K562 (cell line): ENCODE data around the gene CCDC117. TPM values are rescaled to one million over a fixed set of nuclear protein-coding genes. Genes with fewer than 3 reads are reported as not detected.

Source experiments
- ATAC-seq: fragments of 200-7000 bp; cut with Tn5 transposase; 3 replicates; pipeline ENCODE4 v1.9.1; 2020; ENCODE audit warnings: moderate library complexity
- BruUV-seq: library from RNA; stranded (reverse); fragments of 400-500 nt; replicated peaks from 2 replicates; lab custom pipeline; 2021; lab: Mats Ljungman, UMichigan
- CTCF ChIA-PET: fragments of 300-600 bp; formaldehyde crosslinking; extraction: SDS; loops from one replicate; lab custom pipeline; 2021; ENCODE audit warnings: low intra/inter-chr PET ratio; lab: Yijun Ruan, JAX
- POLR2A ChIA-PET: fragments of 300-600, 350-650 bp; sonication (Branson Sonifier 250); formaldehyde crosslinking; extraction: SDS; loops from one replicate; lab custom pipeline; 2021; ENCODE audit warnings: antibody characterized with exemption, inconsistent platforms; lab: Yijun Ruan, JAX
- DNase-seq, 4 experiments: peaks; one replicate each; pipeline versions ENCODE4 v3.0.0 to v3.0.0-alpha.2; 2011 to 2018; ENCODE audit warnings: low spot score in 3 of 4, mixed read lengths in 3 of 4; ENCODE audit errors: extremely low read depth in 1 of 4
- FAIRE-seq: peaks from 2 replicates; lab custom pipeline; 2011; peaks lifted over from hg19 to GRCh38; lab: Jason Lieb, UNC
- H2AFZ ChIP-seq: 2 replicates; pipeline ENCODE4 v1.6.0; 2011; ENCODE audit warnings: low read depth, low read length, control low read depth, inconsistent platforms
- H3K27ac ChIP-seq: fragments of 200-600 bp; 3 replicates; pipeline ENCODE4 v1.8.0; 2011; ENCODE audit warnings: low read depth, mild to moderate bottlenecking, control low read depth, inconsistent platforms, low read length, moderate library complexity, mixed read lengths; ENCODE audit errors: extremely low read depth
- H3K27me3 ChIP-seq, 2 experiments: fragments of 300-600 bp in 1 of 2; 2 replicates in 1 of 2; 3 replicates in 1 of 2; pipeline versions ENCODE4 v1.6.0 to v1.8.0; 2011; ENCODE audit warnings: inconsistent platforms in 2 of 2, low read length in 2 of 2, mild to moderate bottlenecking in 1 of 2, mixed read lengths in 1 of 2, moderate library complexity in 1 of 2; ENCODE audit not compliant: control insufficient read depth in 2 of 2, insufficient read depth in 2 of 2
- H3K36me3 ChIP-seq: fragments of 300-600 bp; 3 replicates; pipeline ENCODE4 v1.8.0; 2011; ENCODE audit warnings: mild to moderate bottlenecking, low read length, inconsistent platforms; ENCODE audit not compliant: control insufficient read depth, insufficient read depth
- H3K4me1 ChIP-seq, 2 experiments: fragments of 200-600 bp in 1 of 2; replicated peaks in 1 of 2; 2 replicates in 1 of 2; 3 replicates in 1 of 2; pipeline versions ENCODE4 v1.5.1 to v1.8.0; 2011; ENCODE audit warnings: inconsistent platforms in 2 of 2, low read length in 2 of 2, mild to moderate bottlenecking in 1 of 2, mixed read lengths in 1 of 2, moderate library complexity in 1 of 2; ENCODE audit not compliant: control insufficient read depth in 2 of 2, insufficient read depth in 2 of 2
- H3K4me2 ChIP-seq: 2 replicates; pipeline ENCODE4 v1.6.1; 2011; ENCODE audit warnings: low read length, control low read depth, inconsistent platforms, mixed read lengths; ENCODE audit not compliant: insufficient read depth
- H3K4me3 ChIP-seq: fragments of 200-600 bp; sonication (generic), shearing (Covaris generic); 2 replicates; pipeline ENCODE4 v1.5.1; 2016; ENCODE audit warnings: control low read depth, inconsistent platforms
- H3K79me2 ChIP-seq: fragments of 200-600 bp; 3 replicates; pipeline ENCODE4 v1.8.0; 2011; ENCODE audit warnings: low read length, inconsistent platforms; ENCODE audit not compliant: control insufficient read depth, insufficient read depth
- H3K9ac ChIP-seq, 2 experiments: 2 replicates each; pipeline versions ENCODE4 v1.6.0 to v1.6.1; 2011; ENCODE audit warnings: low read depth in 2 of 2, low read length in 2 of 2, control low read depth in 1 of 2, inconsistent platforms in 1 of 2, mild to moderate bottlenecking in 1 of 2, mixed read lengths in 1 of 2; ENCODE audit not compliant: insufficient read depth in 1 of 2
- H3K9me1 ChIP-seq: one replicate; pipeline ENCODE4 v1.6.0; 2011; ENCODE audit warnings: inconsistent platforms, mild to moderate bottlenecking, low read length, moderate library complexity; ENCODE audit not compliant: control insufficient read depth, insufficient read depth
- H3K9me3 ChIP-seq: replicated peaks from 2 replicates; pipeline ENCODE4 v1.5.1; 2011; ENCODE audit warnings: low read depth, low read length, inconsistent platforms; ENCODE audit not compliant: control insufficient read depth, insufficient read depth
- H4K20me1 ChIP-seq: replicated peaks from 2 replicates; pipeline ENCODE4 v1.6.1; 2011; ENCODE audit warnings: low read length, inconsistent platforms, mixed read lengths; ENCODE audit not compliant: control insufficient read depth, insufficient read depth
- CBX8 ChIP-seq: fragments of 200-600 bp; sonication (generic); IDR thresholded peaks from 2 replicates; pipeline ENCODE4 v1.6.1; 2012; ENCODE audit warnings: borderline replicate concordance, mixed run types, low read depth, mild to moderate bottlenecking, moderate library complexity, mixed read lengths, low read length, control low read depth, inconsistent platforms; ENCODE audit not compliant: poor library complexity, severe bottlenecking; ENCODE audit errors: extremely low read depth
- CEBPZ ChIP-seq: fragments of 150-350 bp; IDR thresholded peaks from 2 replicates; pipeline ENCODE4 v1.6.1; 2014; ENCODE audit warnings: low read depth, mild to moderate bottlenecking, low read length, borderline replicate concordance
- EHMT2 ChIP-seq: fragments of 450-650 bp; IDR thresholded peaks from 2 replicates; pipeline ENCODE4 v1.6.1; 2018; ENCODE audit warnings: antibody characterized with exemption
- RFX7 ChIP-seq: fragments of 250-450 bp; sonication (Bioruptor Pico); IDR thresholded peaks from 2 replicates; pipeline ENCODE4 v1.5.1; 2021; ENCODE audit warnings: mild to moderate bottlenecking
- SNIP1 ChIP-seq: fragments of 450-650 bp; IDR thresholded peaks from 2 replicates; pipeline ENCODE4 v1.7.1; 2017; ENCODE audit warnings: low read depth, mild to moderate bottlenecking
- SNRNP70 ChIP-seq: fragments of 200-400 bp; formaldehyde crosslinking; optimal IDR thresholded peaks from 2 replicates; pipeline ENCODE3; 2017; ENCODE audit warnings: low read depth, low read length
- TGIF2 ChIP-seq: sonication (generic); formaldehyde crosslinking; IDR thresholded peaks from 2 replicates; pipeline ENCODE4 v1.8.1; 2022; ENCODE audit warnings: mild to moderate bottlenecking, missing genetic modification reagents, moderate library complexity
- ZBED1 ChIP-seq: IDR thresholded peaks from 2 replicates; pipeline ENCODE4 v1.6.1; 2014
- ZNF639 ChIP-seq, 2 experiments: fragments of 200-800 bp in 1 of 2; sonication (Bioruptor generic) in 1 of 2; sonication (generic) in 1 of 2; formaldehyde crosslinking in 1 of 2; IDR thresholded peaks in 1 of 2; conservative IDR thresholded peaks in 1 of 2; 2 replicates each; pipeline versions ENCODE4 v1.5.0 to v1.6.1; 2016 to 2020; ENCODE audit warnings: missing compliant biosample characterization in 1 of 2, missing genetic modification characterization in 1 of 2, missing genetic modification reagents in 1 of 2
- ZNF644 ChIP-seq: fragments of 200-800 bp; sonication (Bioruptor generic); IDR thresholded peaks from 2 replicates; pipeline ENCODE4 v1.6.1; 2016; ENCODE audit warnings: low read depth, missing genetic modification characterization, missing compliant biosample characterization
- WGBS: fragments of 100-300 bp; shearing (Covaris generic); methylation state at CpG from one replicate; pipeline ENCODE4 v1.1.6; 2016; ENCODE audit warnings: low coverage, mixed read lengths; ENCODE audit not compliant: insufficient coverage; ENCODE audit errors: missing lambda C conversion rate; 5-methylcytosine and 5-hydroxymethylcytosine counted together
- in situ Hi-C: fragments of 300-500 bp; cut with MboI; formaldehyde crosslinking; loops from 4 replicates; pipeline ENCODE4 v1.15.0; 2018; ENCODE audit warnings: inconsistent platforms, mixed read lengths
- intact Hi-C: fragments of 100-400 bp; cut with micrococcal nuclease; formaldehyde crosslinking; loops from 2 replicates; pipeline ENCODE4 v1.14.2; 2022
- polyA plus RNA-seq, 8 experiments: library from polyadenylated mRNA; depleted of rRNA in 4 of 8; stranded (reverse) in 5 of 8; unstranded in 3 of 8; fragments of >200 nt; fragmentation: Nextera tagmentation in 2 of 8; fragmentation: Illumina TruSeq in 1 of 8; extraction: Ambion mirVana in 2 of 8; extraction: Trizol in 1 of 8; gene quantifications; 2 replicates each; pipeline versions ENCODE4 v1.2.1 to v1.2.3, GENCODE V29; 2011 to 2014; ENCODE audit warnings: inconsistent platforms in 1 of 8, missing spikeins in 1 of 8
- total RNA-seq, 7 experiments: library from RNA; depleted of rRNA in 6 of 7; stranded (reverse); fragments of >200 nt in 6 of 7; fragmentation: Illumina TruSeq in 2 of 7; extraction: Trizol in 2 of 7; gene quantifications; 2 replicates each; pipeline versions ENCODE4 v1.2.1 to v1.2.3, GENCODE V29; 2011 to 2021; ENCODE audit warnings: low replicate concordance in 1 of 7

CCDC117 gene
- total and polyA plus RNA-seq, 9 of the 15 experiments (the other 6 are each of a cell fraction or from before 2014, with no cell fraction given): 5.7 to 23.3 (median 15.8) TPM

- in situ Hi-C loops (no loop called here), intact Hi-C loops (no loop called here)
- H3K9me1 ChIP-seq: no peaks in the 10 kb centered on the region
- H3K4me1 ChIP-seq: peaks cover 7 to 18% of the 10 kb centered on the region in 2 experiments; a peak in 3 of 5 replicates
- no peak overlapping the region for H3K4me3 ChIP-seq
- POLR2A ChIA-PET: interaction anchor here (0.6 to 2.3 kb wide), 5 partner anchors 12 to 765 kb away, joined by 3 to 7 read pairs (median 3); partner anchors contain the start of genes CHEK2 and XBP1
- no TSS peak for BruUV-seq
- ATAC-seq (no peak), FAIRE-seq (no peak), DNase-seq (no peak)
- no peaks in the 10 kb centered on the region for H3K36me3 ChIP-seq
- no peak overlapping the region for H3K27ac ChIP-seq
- H3K79me2 ChIP-seq: no peaks in the 10 kb centered on the region
- H3K9me3 ChIP-seq: no peaks in the 10 kb centered on the region
- H3K27me3 ChIP-seq: no peaks in the 10 kb centered on the region
- no peak overlapping the region for H3K9ac ChIP-seq
- no peaks in the 10 kb centered on the region for H4K20me1 ChIP-seq
- no peak overlapping the region for H2AFZ ChIP-seq
- CTCF ChIA-PET: no interaction called here
- H3K4me2 ChIP-seq: no peak overlapping the region
- TF ChIP-seq ZNF644 (tag): no peak
- WGBS: 66% methylated on average over 4 of the region's 6 CpGs
These were observed 42.6 kb downstream of the CCDC117 start for GRCh38 chr22:28815111-28815510.

GRCh38 chr22:28815729-28816128, 43.2 kb downstream of the CCDC117 start:
- Histone ChIP-seq H3K36me3 (no peaks in the 10 kb centered on the region), H3K4me3 (no peak overlapping the region), H3K79me2 (no peaks in the 10 kb centered on the region), H2AFZ (no peak overlapping the region), H3K27me3 (no peaks in the 10 kb centered on the region), H3K9me1 (no peaks in the 10 kb centered on the region), H3K9ac (no peak overlapping the region), H3K9me3 (no peaks in the 10 kb centered on the region), H3K4me1 (peaks cover 7 to 15% of the 10 kb centered on the region in 2 experiments; a peak in 3 of 5 replicates), H4K20me1 (no peaks in the 10 kb centered on the region), H3K27ac (no peak overlapping the region), H3K4me2 (no peak overlapping the region)
- FAIRE-seq: no peak
- POLR2A ChIA-PET: interaction anchor here (0.6 to 1.9 kb wide), 2 partner anchors 15 to 30 kb away, joined by 3 to 7 read pairs; partner anchors contain the start of gene XBP1
- in situ Hi-C loops: no loop called here
- intact Hi-C loops: no loop called here
- no peak for ATAC-seq
- 80% methylated on average over 5 of the region's 6 CpGs for WGBS
- no TSS peak for BruUV-seq
- DNase-seq: no peak
- CTCF ChIA-PET: no interaction called here
- no peak for TF ChIP-seq CBX8
- TF ChIP-seq CEBPZ: no peak
- TF ChIP-seq SNIP1: no peak
- no peak for TF ChIP-seq TGIF2
- TF ChIP-seq RFX7 (CRISPR knock-in tag): no peak
- TF ChIP-seq ZBED1: no peak
- TF ChIP-seq SNRNP70: no peak
- no peak for TF ChIP-seq EHMT2
- no peak for TF ChIP-seq ZNF639 (CRISPR knock-in tag; conservative IDR thresholded peaks at IDR 0.05 in 1 of 2, IDR thresholded peaks at IDR 0.05 in 1 of 2)
